IMR-90 (cell line): ENCODE results near the gene CROT. TPM values are rescaled to one million over a fixed set of nuclear protein-coding genes. Genes with fewer than 3 reads are reported as not detected.

Experiments
- ATAC-seq: fragments of 200-7000 bp; cut with Tn5 transposase; 2 replicates; pipeline ENCODE4 v1.9.1; 2020; ENCODE audit warnings: low read depth, mild to moderate bottlenecking, moderate library complexity
- BruUV-seq: library from RNA; stranded (reverse); fragments of 400-500 nt; replicated peaks from 2 replicates; lab custom pipeline; 2021; lab: Mats Ljungman, UMichigan
- CTCF ChIA-PET: fragments of 300-600 bp; formaldehyde crosslinking; extraction: SDS; loops from one replicate; lab custom pipeline; 2021; ENCODE audit warnings: antibody characterized with exemption; lab: Yijun Ruan, JAX
- POLR2A ChIA-PET: fragments of 300-600 bp; sonication (Branson Sonifier 250); formaldehyde crosslinking; loops from one replicate; lab custom pipeline; 2022; ENCODE audit warnings: antibody characterized with exemption; ENCODE audit not compliant: unreplicated experiment; lab: Charles Lee
- DNase-seq: peaks from one replicate; pipeline ENCODE4 v3.0.0; 2013
- H2AFZ ChIP-seq: replicated peaks from 2 replicates; pipeline ENCODE3; 2013; ENCODE audit warnings: low read length, mild to moderate bottlenecking; ENCODE audit not compliant: poor library complexity
- H2AK5ac ChIP-seq: 2 replicates; pipeline ENCODE4 v1.6.1; 2013; ENCODE audit warnings: low read depth, low read length, inconsistent platforms
- H2AK9ac ChIP-seq: replicated peaks from 2 replicates; pipeline ENCODE3; 2013; ENCODE audit warnings: mild to moderate bottlenecking, low read depth, low read length, moderate library complexity; ENCODE audit not compliant: poor library complexity
- H2BK120ac ChIP-seq: 2 replicates; pipeline ENCODE4 v1.6.1; 2013; ENCODE audit warnings: low read depth, low read length, inconsistent platforms
- H2BK15ac ChIP-seq: 3 replicates; pipeline ENCODE4 v1.6.1; 2013; ENCODE audit warnings: low read depth, low read length, inconsistent platforms
- H2BK20ac ChIP-seq: 2 replicates; pipeline ENCODE4 v1.6.1; 2013; ENCODE audit warnings: low read depth, mild to moderate bottlenecking, inconsistent platforms, low read length, moderate library complexity
- H2BK5ac ChIP-seq: 2 replicates; pipeline ENCODE4 v1.6.1; 2013; ENCODE audit warnings: mild to moderate bottlenecking, low read depth, low read length, inconsistent platforms; ENCODE audit not compliant: poor library complexity, severe bottlenecking
- H3K14ac ChIP-seq: replicated peaks from 2 replicates; pipeline ENCODE4 v1.6.1; 2013; ENCODE audit warnings: low read depth, low read length, inconsistent platforms
- H3K18ac ChIP-seq: 2 replicates; pipeline ENCODE4 v1.6.1; 2013; ENCODE audit warnings: low read depth, low read length, control low read depth
- H3K23ac ChIP-seq: 2 replicates; pipeline ENCODE4 v1.6.1; 2013; ENCODE audit warnings: low read depth, low read length, inconsistent platforms
- H3K27ac ChIP-seq: 2 replicates; pipeline ENCODE4 v1.5.1; 2013; ENCODE audit warnings: mild to moderate bottlenecking, control low read depth, low read length; ENCODE audit not compliant: insufficient read depth
- H3K27me3 ChIP-seq: 2 replicates; pipeline ENCODE4 v1.6.1; 2013; ENCODE audit warnings: low read length; ENCODE audit not compliant: control insufficient read depth, insufficient read depth
- H3K36me3 ChIP-seq: 2 replicates; pipeline ENCODE4 v1.6.1; 2013; ENCODE audit warnings: low read length, mixed read lengths; ENCODE audit not compliant: control insufficient read depth, insufficient read depth
- H3K4ac ChIP-seq: 2 replicates; pipeline ENCODE4 v1.6.1; 2013; ENCODE audit warnings: low read depth, low read length, inconsistent platforms
- H3K4me1 ChIP-seq: 2 replicates; pipeline ENCODE4 v1.6.1; 2013; ENCODE audit warnings: low read length, mixed read lengths; ENCODE audit not compliant: control insufficient read depth, insufficient read depth
- H3K4me2 ChIP-seq: 2 replicates; pipeline ENCODE4 v1.6.1; 2013; ENCODE audit warnings: low read depth, mild to moderate bottlenecking, control low read depth, low read length, moderate library complexity
- H3K4me3 ChIP-seq: 2 replicates; pipeline ENCODE4 v1.5.1; 2013; ENCODE audit warnings: low read depth, mild to moderate bottlenecking, control low read depth, low read length, moderate library complexity; ENCODE audit not compliant: insufficient read depth
- H3K56ac ChIP-seq: 2 replicates; pipeline ENCODE4 v1.6.1; 2013; ENCODE audit warnings: low read length, inconsistent platforms; ENCODE audit not compliant: insufficient read depth; ENCODE audit errors: extremely low read depth
- H3K79me1 ChIP-seq, 2 experiments: 2 replicates each; pipeline ENCODE4 v1.6.1; 2013; ENCODE audit warnings: low read length in 2 of 2, inconsistent platforms in 1 of 2, low read depth in 1 of 2
- H3K9ac ChIP-seq: 2 replicates; pipeline ENCODE4 v1.6.1; 2013; ENCODE audit warnings: low read depth, low read length, control low read depth
- H3K9me1 ChIP-seq: 2 replicates; pipeline ENCODE4 v1.6.1; 2013; ENCODE audit warnings: low read length, inconsistent platforms; ENCODE audit not compliant: insufficient read depth
- H3K9me3 ChIP-seq: 2 replicates; pipeline ENCODE4 v1.6.1; 2013; ENCODE audit warnings: low read length; ENCODE audit not compliant: control insufficient read depth, insufficient read depth
- H4K20me1 ChIP-seq: 2 replicates; pipeline ENCODE4 v1.6.1; 2013; ENCODE audit warnings: low read length, inconsistent platforms; ENCODE audit not compliant: insufficient read depth
- H4K5ac ChIP-seq: 2 replicates; pipeline ENCODE4 v1.6.1; 2013; ENCODE audit warnings: mild to moderate bottlenecking, low read depth, low read length, control low read depth
- H4K8ac ChIP-seq, 2 experiments: 2 replicates each; pipeline ENCODE4 v1.6.1; 2013; ENCODE audit warnings: low read depth in 2 of 2, low read length in 2 of 2, control low read depth in 1 of 2, inconsistent platforms in 1 of 2
- H4K91ac ChIP-seq: 2 replicates; pipeline ENCODE4 v1.6.1; 2013; ENCODE audit warnings: low read depth, low read length, inconsistent platforms; ENCODE audit not compliant: insufficient read depth
- BHLHE40 ChIP-seq: fragments of 150-350 bp; IDR thresholded peaks from 2 replicates; pipeline ENCODE4 v1.6.1; 2016; ENCODE audit warnings: mild to moderate bottlenecking, low read depth, low read length
- CEBPB ChIP-seq: IDR thresholded peaks from 2 replicates; pipeline ENCODE4 v1.6.1; 2012; ENCODE audit warnings: low read depth, low read length, improper control_type of control experiment
- CHD1 ChIP-seq: IDR thresholded peaks from 2 replicates; pipeline ENCODE4 v1.6.1; 2012; ENCODE audit warnings: low read depth, low read length, improper control_type of control experiment
- FOS ChIP-seq: fragments of 150-350 bp; IDR thresholded peaks from 2 replicates; pipeline ENCODE4 v1.6.1; 2016; ENCODE audit warnings: low read depth, low read length
- MAFK ChIP-seq: IDR thresholded peaks from 2 replicates; pipeline ENCODE4 v1.6.1; 2012; ENCODE audit warnings: low read depth, low read length, improper control_type of control experiment
- MAZ ChIP-seq: IDR thresholded peaks from 2 replicates; pipeline ENCODE4 v1.6.1; 2012; ENCODE audit warnings: low read depth, mild to moderate bottlenecking, low read length, improper control_type of control experiment, moderate library complexity, borderline replicate concordance
- MXI1 ChIP-seq: IDR thresholded peaks from 2 replicates; pipeline ENCODE4 v1.6.1; 2012; ENCODE audit warnings: low read depth, mild to moderate bottlenecking, low read length, moderate library complexity, borderline replicate concordance
- NFE2L2 ChIP-seq: fragments of 150-350 bp; IDR thresholded peaks from 2 replicates; pipeline ENCODE4 v1.6.1; 2016; ENCODE audit warnings: low read depth, mild to moderate bottlenecking, low read length
- POLR2A ChIP-seq: IDR thresholded peaks from 2 replicates; pipeline ENCODE4 v1.6.1; 2012; ENCODE audit warnings: mild to moderate bottlenecking, low read depth, low read length
- RAD21 ChIP-seq: IDR thresholded peaks from 2 replicates; pipeline ENCODE4 v1.6.1; 2012; ENCODE audit warnings: low read length, improper control_type of control experiment
- RCOR1 ChIP-seq: IDR thresholded peaks from 2 replicates; pipeline ENCODE4 v1.6.1; 2012; ENCODE audit warnings: mild to moderate bottlenecking, low read length, improper control_type of control experiment; ENCODE audit not compliant: insufficient replicate concordance
- RFX5 ChIP-seq: IDR thresholded peaks from 2 replicates; pipeline ENCODE4 v1.8.0; 2012; ENCODE audit warnings: low read depth, mild to moderate bottlenecking, low read length, moderate library complexity
- SMC3 ChIP-seq: fragments of 150-350 bp; IDR thresholded peaks from 2 replicates; pipeline ENCODE4 v1.6.1; 2016; ENCODE audit warnings: low read depth, mild to moderate bottlenecking, antibody characterized with exemption, low read length, moderate library complexity
- WGBS, 2 experiments: methylation state at CpG; one replicate each; pipeline versions ENCODE4 v1.1.5 to v1.1.7; 2013; ENCODE audit warnings: missing lambda C conversion rate in 2 of 2; ENCODE audit not compliant: insufficient read length in 1 of 2; ENCODE audit errors: extremely low coverage in 2 of 2; 5-methylcytosine and 5-hydroxymethylcytosine counted together
- dilution Hi-C: fragments of 300-500 bp; cut with HindIII; formaldehyde crosslinking; loops from one replicate; pipeline ENCODE4 v1.14.3; 2018; ENCODE audit warnings: low sequenced_read_pairs; ENCODE audit not compliant: unreplicated experiment
- in situ Hi-C: fragments of 300-500 bp; cut with MboI; formaldehyde crosslinking; loops from 3 replicates; pipeline ENCODE4 v1.14.3; 2019; ENCODE audit warnings: low sequenced_read_pairs, inconsistent platforms, mixed read lengths
- intact Hi-C: fragments of 100-400 bp; cut with micrococcal nuclease; formaldehyde crosslinking; loops from 2 replicates; pipeline ENCODE4 v1.10.0; 2022
- polyA plus RNA-seq, 3 experiments: library from polyadenylated mRNA; depleted of rRNA; stranded (reverse); fragments of >200 nt; gene quantifications; 2 replicates each; pipeline ENCODE4 v1.2.3, GENCODE V29; 2012; ENCODE audit warnings: low replicate concordance in 1 of 3
- total RNA-seq: library from RNA; depleted of rRNA; stranded (reverse); fragments of >200 nt; gene quantifications from 2 replicates; pipeline ENCODE4 v1.2.3, GENCODE V29; 2012
- TF ChIP-seq, protein P1 (sequence below): fragments of 150-350 bp; IDR thresholded peaks from 2 replicates; pipeline ENCODE4 v1.6.1; 2016; ENCODE audit warnings: low read depth, mild to moderate bottlenecking, low read length, moderate library complexity, borderline replicate concordance
- TF ChIP-seq, protein P2 (sequence below): fragments of 150-350 bp; IDR thresholded peaks from 2 replicates; pipeline ENCODE4 v1.6.1; 2017; ENCODE audit warnings: mild to moderate bottlenecking, antibody characterized with exemption, low read length, low read depth
- TF ChIP-seq, protein P3 (sequence below): conservative IDR thresholded peaks from 2 replicates; pipeline ENCODE4 v1.5.1; 2012; ENCODE audit warnings: mild to moderate bottlenecking, low read depth, low read length, improper control_type of control experiment

Gene CROT
- total and polyA plus RNA-seq, 2 of the 4 experiments (the other 2 are of a cell fraction) = 7.5 to 10.0 TPM

DNA sequence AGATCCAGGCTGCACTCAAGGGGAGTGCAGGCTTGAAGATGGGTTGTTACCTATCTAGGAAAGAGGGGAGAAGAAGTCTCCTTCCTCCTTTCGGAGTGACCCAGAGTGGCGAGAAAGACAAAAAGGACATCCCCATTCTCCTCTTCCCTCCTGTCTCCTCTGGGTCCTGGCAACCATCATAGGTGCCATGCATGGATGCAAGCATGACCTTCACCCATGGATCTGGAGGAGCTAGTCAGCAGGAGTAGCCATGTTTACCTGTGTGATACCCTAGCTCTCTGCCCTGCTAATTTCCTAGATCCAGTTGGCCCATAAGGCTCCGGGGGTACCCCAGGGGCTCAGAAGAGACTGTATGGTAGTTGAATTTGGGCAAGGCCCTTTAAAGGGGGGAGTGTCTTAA, 17.2 kb upstream of the CROT start:
- no peak overlapping the region for H4K8ac ChIP-seq
- H3K27ac ChIP-seq = no peak overlapping the region
- intact Hi-C loops = no loop called here
- no peak overlapping the region for H3K4me3 ChIP-seq
- no peak overlapping the region for H2BK5ac ChIP-seq
- no peak overlapping the region for H2AFZ ChIP-seq
- H3K23ac ChIP-seq = no peak overlapping the region
- ChIA-PET CTCF (no interaction called here), POLR2A (no interaction called here)
- no peak overlapping the region for H3K56ac ChIP-seq
- peaks cover 33% of the 10 kb centered on the region for H3K9me3 ChIP-seq
- H3K4me2 ChIP-seq = no peak overlapping the region
- H3K9ac ChIP-seq = no peak overlapping the region
- H3K4me1 ChIP-seq = no peaks in the 10 kb centered on the region
- TF ChIP-seq BHLHE40 (no peak), SMC3 (no peak), MAFK (no peak), CHD1 (no peak), RCOR1 (no peak), RFX5 (no peak), FOS (no peak), RAD21 (no peak), POLR2A (no peak), MXI1 (no peak), NFE2L2 (no peak), CEBPB (no peak), MAZ (no peak)
- TF ChIP-seq, protein P1, sequence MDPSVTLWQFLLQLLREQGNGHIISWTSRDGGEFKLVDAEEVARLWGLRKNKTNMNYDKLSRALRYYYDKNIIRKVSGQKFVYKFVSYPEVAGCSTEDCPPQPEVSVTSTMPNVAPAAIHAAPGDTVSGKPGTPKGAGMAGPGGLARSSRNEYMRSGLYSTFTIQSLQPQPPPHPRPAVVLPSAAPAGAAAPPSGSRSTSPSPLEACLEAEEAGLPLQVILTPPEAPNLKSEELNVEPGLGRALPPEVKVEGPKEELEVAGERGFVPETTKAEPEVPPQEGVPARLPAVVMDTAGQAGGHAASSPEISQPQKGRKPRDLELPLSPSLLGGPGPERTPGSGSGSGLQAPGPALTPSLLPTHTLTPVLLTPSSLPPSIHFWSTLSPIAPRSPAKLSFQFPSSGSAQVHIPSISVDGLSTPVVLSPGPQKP = no peak
- TF ChIP-seq, protein P2, sequence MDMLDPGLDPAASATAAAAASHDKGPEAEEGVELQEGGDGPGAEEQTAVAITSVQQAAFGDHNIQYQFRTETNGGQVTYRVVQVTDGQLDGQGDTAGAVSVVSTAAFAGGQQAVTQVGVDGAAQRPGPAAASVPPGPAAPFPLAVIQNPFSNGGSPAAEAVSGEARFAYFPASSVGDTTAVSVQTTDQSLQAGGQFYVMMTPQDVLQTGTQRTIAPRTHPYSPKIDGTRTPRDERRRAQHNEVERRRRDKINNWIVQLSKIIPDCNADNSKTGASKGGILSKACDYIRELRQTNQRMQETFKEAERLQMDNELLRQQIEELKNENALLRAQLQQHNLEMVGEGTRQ = no peak
- TF ChIP-seq, protein P3, sequence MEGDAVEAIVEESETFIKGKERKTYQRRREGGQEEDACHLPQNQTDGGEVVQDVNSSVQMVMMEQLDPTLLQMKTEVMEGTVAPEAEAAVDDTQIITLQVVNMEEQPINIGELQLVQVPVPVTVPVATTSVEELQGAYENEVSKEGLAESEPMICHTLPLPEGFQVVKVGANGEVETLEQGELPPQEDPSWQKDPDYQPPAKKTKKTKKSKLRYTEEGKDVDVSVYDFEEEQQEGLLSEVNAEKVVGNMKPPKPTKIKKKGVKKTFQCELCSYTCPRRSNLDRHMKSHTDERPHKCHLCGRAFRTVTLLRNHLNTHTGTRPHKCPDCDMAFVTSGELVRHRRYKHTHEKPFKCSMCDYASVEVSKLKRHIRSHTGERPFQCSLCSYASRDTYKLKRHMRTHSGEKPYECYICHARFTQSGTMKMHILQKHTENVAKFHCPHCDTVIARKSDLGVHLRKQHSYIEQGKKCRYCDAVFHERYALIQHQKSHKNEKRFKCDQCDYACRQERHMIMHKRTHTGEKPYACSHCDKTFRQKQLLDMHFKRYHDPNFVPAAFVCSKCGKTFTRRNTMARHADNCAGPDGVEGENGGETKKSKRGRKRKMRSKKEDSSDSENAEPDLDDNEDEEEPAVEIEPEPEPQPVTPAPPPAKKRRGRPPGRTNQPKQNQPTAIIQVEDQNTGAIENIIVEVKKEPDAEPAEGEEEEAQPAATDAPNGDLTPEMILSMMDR = no peak
- dilution Hi-C loops = no loop called here
- H2AK9ac ChIP-seq = no peak overlapping the region
- no peaks in the 10 kb centered on the region for H3K9me1 ChIP-seq
- H3K4ac ChIP-seq = no peak overlapping the region
- peaks cover 12% of the 10 kb centered on the region for H3K36me3 ChIP-seq
- H2BK120ac ChIP-seq = no peak overlapping the region
- BruUV-seq = no TSS peak
- no peak overlapping the region for H2AK5ac ChIP-seq
- H4K5ac ChIP-seq = no peak overlapping the region
- H2BK20ac ChIP-seq = no peak overlapping the region
- in situ Hi-C loops = no loop called here
- H3K14ac ChIP-seq = no peak overlapping the region
- DNase-seq (peak; percentile 39), ATAC-seq (no peak)
- H4K91ac ChIP-seq = no peak overlapping the region
- H4K20me1 ChIP-seq = no peaks in the 10 kb centered on the region
- H3K27me3 ChIP-seq = no peaks in the 10 kb centered on the region
- no peaks in the 10 kb centered on the region for H3K79me1 ChIP-seq
- H3K18ac ChIP-seq = no peak overlapping the region
- WGBS, 2 experiments = no CpG with 5 or more reads among the region's 3 CpGs
- H2BK15ac ChIP-seq = no peak overlapping the region
